Bladder microvascular endothelial cell (primary cell): ENCODE measurements around the gene CCL27. TPM values are rescaled to one million over a fixed set of nuclear protein-coding genes. Genes with fewer than 3 reads are reported as not detected.

Source experiments
- total RNA-seq: library from RNA; depleted of rRNA; stranded (reverse); fragments of >200 nt; gene quantifications from 2 replicates; pipeline ENCODE4 v1.2.3, GENCODE V29; 2014

Gene CCL27, protein sequence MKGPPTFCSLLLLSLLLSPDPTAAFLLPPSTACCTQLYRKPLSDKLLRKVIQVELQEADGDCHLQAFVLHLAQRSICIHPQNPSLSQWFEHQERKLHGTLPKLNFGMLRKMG
- total RNA-seq = 0.16 TPM in 1 of 2 replicates, not detected in the other

DNA sequence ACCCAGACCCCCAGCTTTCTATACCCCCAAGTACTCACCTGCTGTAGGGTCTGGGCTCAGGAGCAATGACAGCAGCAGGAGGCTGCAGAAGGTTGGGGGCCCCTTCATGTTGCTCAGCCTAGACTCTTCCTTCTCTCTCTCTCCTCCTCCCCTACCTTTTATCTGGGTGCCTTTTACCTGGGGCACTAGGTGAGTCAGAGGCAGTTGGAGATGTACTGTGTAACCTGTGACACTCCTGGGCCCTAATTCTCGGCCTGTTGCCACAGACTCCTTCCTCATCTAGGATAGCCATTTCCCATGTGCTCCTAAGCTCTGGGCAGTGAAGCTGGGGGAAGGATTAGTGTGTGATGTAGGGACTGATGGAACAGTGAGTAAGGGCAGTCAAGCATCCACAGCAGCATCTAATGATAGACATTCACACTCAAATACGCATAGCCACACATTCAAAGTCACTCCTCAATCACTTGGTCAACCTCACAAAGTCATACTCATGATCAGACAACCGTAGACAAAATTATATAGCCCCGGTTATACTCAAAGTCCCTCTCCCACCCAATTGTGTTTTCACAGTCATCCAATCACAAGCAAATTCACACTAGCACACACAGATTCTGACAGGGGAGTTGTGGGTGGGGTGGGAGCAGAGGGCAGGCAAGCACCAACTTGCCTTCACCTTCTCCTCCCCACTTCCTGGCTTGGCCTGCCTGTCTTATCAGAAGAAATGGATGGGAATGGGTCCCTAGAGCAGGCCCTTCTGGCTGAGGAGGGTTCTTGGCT is at the start of gene CCL27:
Gene CCL27, minus strand, starts transcription at position 132 of the 777 bp plus-strand sequence. Its CDS starts 24 bp downstream, at position 108.

DNA sequence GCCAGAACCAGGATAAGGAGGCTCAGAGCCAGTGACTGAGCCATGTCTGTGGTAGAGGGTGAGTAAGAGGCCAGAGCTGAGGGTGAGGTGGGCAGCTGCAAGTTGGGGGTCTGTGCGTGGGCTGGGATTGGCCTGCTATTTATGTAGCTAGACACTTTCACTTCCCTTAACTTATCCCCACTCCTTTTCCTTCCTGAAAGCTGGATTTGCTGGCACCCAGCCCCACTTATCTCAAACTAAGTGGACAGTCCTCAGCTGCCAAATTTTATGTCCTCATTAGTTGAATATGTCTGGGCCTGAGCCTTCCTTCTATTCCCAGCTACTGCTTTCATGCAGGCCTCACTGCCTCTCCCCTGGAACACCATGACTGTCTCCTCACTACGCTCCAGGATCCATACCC is 47.6 kb upstream of the CCL27 start, which contains the start of gene CCL21:
Gene CCL21, minus strand, starts transcription at position 114 of the 400 bp plus-strand sequence. Its CDS starts 70 bp downstream, at position 44.

DNA sequence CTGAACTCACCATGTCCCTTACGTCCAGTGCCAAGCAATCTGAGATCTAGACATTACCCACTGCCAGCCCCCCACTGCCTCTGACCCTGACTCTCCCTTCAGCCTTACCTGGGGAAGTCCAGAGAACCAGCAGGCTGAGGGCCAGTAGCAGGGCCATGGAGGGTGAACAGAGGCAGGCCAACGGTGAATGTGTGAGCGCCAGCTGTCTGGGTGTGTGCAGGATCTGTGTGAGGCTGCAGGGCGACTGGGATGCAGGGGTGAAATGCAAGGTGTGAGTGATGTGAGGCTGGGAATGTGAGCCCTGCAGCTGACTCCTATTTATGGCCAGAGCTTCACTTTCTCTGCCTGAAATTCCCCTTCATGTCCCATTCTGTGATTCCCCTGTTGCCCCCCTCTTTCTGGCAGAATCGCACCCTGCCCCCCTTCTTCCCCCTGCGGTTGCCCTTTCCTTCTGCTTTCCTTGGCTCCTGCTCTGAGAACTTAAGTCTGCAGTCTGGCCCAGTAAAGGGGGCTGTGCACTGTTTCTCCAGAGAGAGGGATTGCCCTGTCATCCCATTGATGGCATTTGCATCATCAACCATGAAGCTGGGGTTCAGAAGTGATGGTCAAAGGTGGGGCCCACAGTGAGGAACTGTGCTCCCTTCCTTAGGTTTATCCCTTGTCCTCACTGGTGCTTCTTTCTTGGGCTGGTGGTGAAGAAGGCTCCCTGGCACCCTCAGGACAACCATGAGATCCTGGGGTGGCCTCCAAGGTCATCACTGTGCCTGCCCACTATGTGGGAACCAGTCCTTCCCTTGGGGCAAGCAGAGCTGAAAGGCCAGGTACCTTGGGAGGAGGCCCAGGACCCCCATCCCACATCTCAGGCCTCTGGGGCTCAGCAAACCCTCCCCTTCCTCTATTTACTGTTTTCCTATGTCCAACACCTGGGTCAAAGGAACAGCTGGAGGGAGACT is 28.8 kb upstream of the CCL27 start, which contains the start of gene CCL19:
Gene CCL19, minus strand, starts transcription at position 294 of the 953 bp plus-strand sequence. Its CDS starts 137 bp downstream, at position 157.

DNA sequence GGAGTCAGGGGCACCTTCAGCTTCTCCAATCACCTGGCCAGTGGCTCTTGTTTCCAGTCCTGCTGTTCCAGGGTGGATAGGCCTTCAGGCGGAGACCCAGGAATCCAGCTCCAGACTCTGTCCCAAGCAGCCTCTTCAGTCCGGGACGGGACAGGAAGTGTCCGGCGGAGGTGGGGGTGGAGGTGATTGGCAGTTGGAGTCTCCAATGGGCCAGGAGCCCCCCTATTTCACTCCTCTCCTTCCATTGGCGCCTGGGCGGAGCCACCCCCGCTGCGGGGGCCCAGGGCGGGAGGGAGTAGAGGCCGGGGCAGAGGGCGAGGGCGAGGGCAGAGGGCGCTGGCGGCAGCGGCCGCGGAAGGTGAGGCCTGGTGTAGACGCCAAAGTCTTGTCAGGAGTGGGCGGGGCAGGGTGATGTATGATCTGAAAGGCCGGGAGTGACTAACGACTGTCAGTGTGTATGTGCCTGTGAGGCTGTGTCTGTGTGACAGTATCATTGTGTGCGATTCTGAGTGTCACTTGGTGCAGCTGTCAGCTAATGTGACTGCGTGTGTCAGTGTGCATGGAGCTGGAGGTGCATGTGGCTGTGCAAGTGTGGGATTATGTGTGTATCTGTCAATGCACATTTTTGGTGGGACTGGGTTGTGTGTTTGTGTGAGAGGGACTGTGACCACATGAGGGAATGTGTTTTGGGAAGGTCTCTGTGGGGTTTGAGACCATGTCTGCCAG is 10.4 kb downstream of the CCL27 start, which contains the start of gene IL11RA:
Gene IL11RA, plus strand, starts transcription at position 310 of the 726 bp plus-strand sequence. CDS start 3,033 bp downstream, outside the sequence.

DNA sequence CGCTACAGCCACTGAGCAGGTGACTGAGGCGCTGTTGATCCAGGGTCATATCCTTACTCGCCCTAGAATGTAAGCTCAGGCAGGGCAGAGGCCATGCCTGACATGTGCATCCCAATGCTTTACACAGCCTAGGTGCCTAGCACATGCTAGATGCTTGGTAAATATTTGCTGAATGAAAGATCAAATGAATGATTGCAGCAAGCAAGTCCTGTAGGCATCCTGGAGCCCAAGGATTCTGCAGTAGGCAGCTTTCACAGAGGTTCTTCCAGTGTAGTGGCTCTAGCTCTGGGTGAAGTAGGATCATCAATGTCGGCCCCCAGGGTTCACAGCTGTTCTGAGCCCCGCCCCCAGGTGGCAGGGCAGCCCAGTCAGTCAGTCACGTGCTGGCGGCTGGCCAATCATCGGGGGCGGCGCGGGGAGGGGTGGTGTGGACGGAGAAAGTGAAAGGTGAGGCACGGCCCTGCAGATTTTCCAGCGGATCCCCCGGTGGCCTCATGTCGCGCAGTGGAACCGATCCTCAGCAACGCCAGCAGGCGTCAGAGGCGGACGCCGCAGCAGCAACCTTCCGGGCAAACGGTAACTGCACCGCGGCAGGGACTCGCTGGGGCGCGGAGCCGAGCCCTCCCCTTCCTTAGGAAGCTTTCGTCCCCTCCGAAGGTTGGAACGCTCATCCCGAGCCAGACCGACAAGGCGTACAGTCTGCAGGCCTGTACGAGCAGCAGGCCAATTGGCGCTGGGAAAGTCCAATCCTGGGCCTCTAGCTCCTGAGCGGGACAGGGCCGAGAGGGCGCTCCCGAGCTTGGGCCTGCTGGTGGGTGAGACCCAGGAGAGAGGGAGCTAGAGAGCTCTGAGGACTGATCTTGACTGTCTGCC is 16.0 kb downstream of the CCL27 start, which contains the start of gene GALT:
Gene GALT, plus strand, starts transcription at position 465 of the 873 bp plus-strand sequence. Its CDS starts 30 bp downstream, at position 495.

DNA sequence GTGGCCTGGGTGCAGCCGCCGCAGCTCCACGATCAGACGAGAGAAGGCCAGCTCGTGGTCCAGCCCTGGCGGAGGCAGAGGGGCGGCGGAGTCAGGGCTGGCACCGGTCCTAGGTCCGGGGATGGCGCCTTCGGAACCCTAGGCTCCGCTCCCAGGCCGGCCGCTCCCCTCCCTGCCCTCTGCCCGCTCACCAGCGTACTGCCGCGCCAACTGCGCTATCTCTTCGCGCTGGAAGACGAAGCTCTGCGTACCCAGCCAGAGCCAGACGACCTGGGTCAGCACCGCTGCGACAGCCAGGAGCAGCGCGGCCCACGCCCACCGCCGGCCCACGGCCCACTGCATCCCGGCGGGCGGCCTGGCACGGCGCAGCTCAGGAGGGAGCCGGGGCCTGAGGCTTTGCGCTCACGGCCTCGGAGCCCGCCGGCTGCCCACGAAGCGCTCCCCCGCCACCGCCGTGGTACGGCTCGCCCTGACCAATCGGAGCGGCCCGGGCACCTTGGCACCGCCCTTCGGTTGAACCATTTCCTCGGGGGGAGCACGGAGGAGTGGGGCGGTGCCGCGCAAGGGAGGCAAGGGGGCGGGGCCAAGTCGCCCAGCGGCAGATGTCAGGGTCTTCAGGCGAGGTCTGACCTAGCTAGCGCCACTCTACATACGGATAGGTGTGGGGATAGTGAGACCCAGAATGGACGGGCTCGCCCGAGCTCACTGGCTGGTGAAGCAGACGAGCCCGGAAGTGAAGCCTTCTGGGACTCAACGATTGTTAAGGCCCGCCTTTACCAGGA is 24.9 kb downstream of the CCL27 start, which contains the start of gene SIGMAR1:
Gene SIGMAR1, minus strand, starts transcription at position 432 of the 782 bp plus-strand sequence. Its CDS starts 90 bp downstream, at position 342.

DNA sequence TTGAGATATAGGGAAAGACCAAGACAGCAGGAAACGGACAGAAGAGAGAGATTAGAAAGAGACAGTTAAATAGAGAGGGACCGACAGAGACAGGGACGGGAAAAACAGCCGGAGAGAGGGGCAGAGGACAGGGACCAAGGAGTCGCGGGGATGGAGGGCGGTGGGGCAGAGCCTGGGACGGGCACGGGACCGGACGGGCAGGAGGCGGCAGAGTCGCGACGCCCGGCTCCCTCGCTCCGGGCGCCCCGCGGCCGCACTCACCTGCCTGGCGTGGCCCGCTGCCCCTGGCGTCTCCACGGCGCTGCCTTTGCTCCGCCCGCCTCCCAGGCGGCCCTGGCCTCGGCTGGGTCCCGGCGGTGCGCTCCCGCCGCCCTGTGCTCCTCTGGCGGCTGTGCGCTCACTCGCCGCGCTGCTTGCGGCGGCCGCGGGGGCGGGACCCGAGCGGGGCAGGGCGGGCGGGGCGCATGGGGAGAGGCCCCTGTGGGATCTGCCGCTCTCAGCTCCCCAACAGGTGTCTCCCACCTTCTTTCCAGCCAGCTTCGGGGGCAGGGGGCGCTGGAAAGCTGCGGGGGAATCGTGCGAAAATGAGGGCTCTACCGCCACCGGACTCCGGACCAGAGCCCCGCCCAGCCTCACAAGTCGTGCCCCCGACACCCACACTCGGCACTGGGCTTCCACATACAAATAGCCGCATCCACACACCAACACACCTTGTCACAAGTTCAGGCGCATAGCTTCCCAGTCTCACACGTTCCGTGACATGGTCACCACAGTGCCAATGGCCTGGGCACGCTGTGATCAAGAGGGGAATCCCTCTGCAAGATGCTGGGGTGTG is 33.6 kb downstream of the CCL27 start, which contains the start of gene ARID3C:
Gene ARID3C, minus strand, starts transcription at position 411 of the 835 bp plus-strand sequence. CDS start 1,052 bp downstream, outside the sequence.

DNA sequence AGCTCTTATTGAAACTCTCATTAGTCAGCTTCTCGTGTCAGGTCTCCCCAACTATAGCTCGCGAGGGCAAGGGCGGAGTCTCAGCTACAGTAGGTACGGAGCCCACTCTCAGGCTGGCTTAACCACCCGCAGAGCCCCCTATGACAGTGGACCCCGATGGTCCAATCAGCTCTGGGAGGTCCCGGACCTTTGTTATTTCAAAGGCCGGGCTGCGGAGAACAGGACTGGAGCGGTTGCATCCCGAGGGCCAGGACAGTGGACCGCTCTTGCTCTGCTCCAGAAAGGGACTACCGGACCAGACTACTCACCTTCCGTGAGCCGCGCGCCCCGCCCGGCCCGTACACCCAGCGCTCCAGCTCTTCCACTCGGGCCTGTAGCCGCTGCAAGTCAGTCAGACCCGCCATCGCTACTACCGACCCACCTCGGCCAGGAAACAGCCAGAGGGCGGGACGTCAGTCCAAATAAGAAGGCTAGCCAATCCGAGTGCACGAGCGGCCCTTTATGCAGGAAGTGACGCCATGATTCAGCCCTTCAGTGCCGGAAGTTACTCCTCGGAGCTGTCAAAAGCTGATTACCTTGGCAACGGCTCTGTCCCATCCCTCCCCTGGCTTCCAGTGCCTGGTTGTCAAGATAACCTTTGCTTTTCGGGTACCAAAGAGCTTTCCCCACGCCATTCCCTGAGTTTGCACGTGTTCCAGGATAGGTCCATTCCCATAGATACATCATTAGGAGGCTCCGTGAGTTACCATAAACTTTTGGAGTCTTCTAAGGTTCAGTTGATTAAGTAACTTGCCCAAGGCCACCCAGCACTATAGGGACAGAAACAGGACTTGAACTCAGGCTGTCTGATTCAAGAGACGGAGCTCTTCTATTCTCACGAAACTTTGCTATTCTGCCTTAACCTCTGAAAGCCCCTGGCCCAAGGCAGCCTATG is 42.1 kb downstream of the CCL27 start, which contains the start of gene DCTN3:
Gene DCTN3, minus strand, starts transcription at position 435 of the 934 bp plus-strand sequence. Its CDS starts 31 bp downstream, at position 404.

Other genes with a start within 250 kb of the CCL27 start
- gene FAM219A, start 204.1 kb downstream of the CCL27 start, total RNA-seq = 8.6 and 15.9 TPM in 2 replicates
- gene DNAI1, start 203.9 kb downstream of the CCL27 start, total RNA-seq = not detected in 2 replicates
- 0.06 and 0.16 TPM in 2 replicates for gene ENHO, start 139.7 kb downstream of the CCL27 start, total RNA-seq
- gene CNTFR, start 72.9 kb downstream of the CCL27 start, total RNA-seq = not detected in 2 replicates
- 14.4 and 20.2 TPM in 2 replicates for gene RPP25L, start 50.6 kb downstream of the CCL27 start, total RNA-seq
- 67.2 and 74.1 TPM in 2 replicates for gene DCTN3, start 42.2 kb downstream of the CCL27 start, total RNA-seq
- gene ARID3C, start 33.6 kb downstream of the CCL27 start, total RNA-seq = 0.16 TPM in 1 of 2 replicates, not detected in the other
- gene SIGMAR1, start 24.9 kb downstream of the CCL27 start, total RNA-seq = 24.8 and 48.1 TPM in 2 replicates
- gene GALT, start 16.0 kb downstream of the CCL27 start, total RNA-seq = 20.7 and 33.9 TPM in 2 replicates
- 6.6 and 9.6 TPM in 2 replicates for gene IL11RA, start 10.5 kb downstream of the CCL27 start, total RNA-seq
- gene CCL19, start 28.6 kb upstream of the CCL27 start, total RNA-seq = not detected in 2 replicates
- 0.76 TPM in 1 of 2 replicates, not detected in the other for gene CCL21, start 47.5 kb upstream of the CCL27 start, total RNA-seq